NCI-H460 (cell line): Measurements from ENCODE around the gene KLF2. TPM values are rescaled to one million over a fixed set of nuclear protein-coding genes. Genes with fewer than 3 reads are reported as not detected.

Source experiments
- DNase-seq: peaks from one replicate; pipeline ENCODE4 v3.0.0-alpha.2; 2016; ENCODE audit warnings: low read depth; ENCODE audit errors: extremely low read depth
- total RNA-seq: library from RNA; depleted of rRNA; stranded (reverse); fragments of >200 nt; shearing (Covaris generic); gene quantifications from 2 replicates; pipeline ENCODE4 v1.2.3, GENCODE V29; 2014

The KLF2 gene
- total RNA-seq, 1 experiment from 2014 or later = 13.5 TPM

- DNase-seq = no peak
These were observed 17.8 kb upstream of the KLF2 start for GRCh38 chr19:16306728-16307402.

GRCh38 chr19:16308081-16308480, 16.5 kb upstream of the KLF2 start:
- DNase-seq = no peak

GRCh38 chr19:16309643-16310042, 15.0 kb upstream of the KLF2 start:
- DNase-seq = no peak

- DNase-seq = no peak
These were observed 8.7 kb upstream of the KLF2 start for GRCh38 chr19:16315825-16316505.

- DNase-seq = no peak
These were observed 8.1 kb upstream of the KLF2 start for GRCh38 chr19:16316506-16316882.

- DNase-seq = no peak
These were observed 5.1 kb upstream of the KLF2 start for GRCh38 chr19:16319481-16319880.

- DNase-seq = no peak
These were observed 3.6 kb upstream of the KLF2 start for GRCh38 chr19:16320987-16321386.

- DNase-seq = no peak
These were observed 518 bp downstream of the KLF2 start for GRCh38 chr19:16325161-16325527.

GRCh38 chr19:16325641-16326400, 1.2 kb downstream of the KLF2 start:
- no peak for DNase-seq

GRCh38 chr19:16326401-16327168, 2.0 kb downstream of the KLF2 start:
- no peak for DNase-seq

GRCh38 chr19:16327169-16327475, 2.5 kb downstream of the KLF2 start:
- no peak for DNase-seq

- DNase-seq = no peak
These were observed 2.9 kb downstream of the KLF2 start for GRCh38 chr19:16327501-16327900.

GRCh38 chr19:16327911-16328823, 3.5 kb downstream of the KLF2 start:
- no peak for DNase-seq

GRCh38 chr19:16328824-16329482, 4.3 kb downstream of the KLF2 start:
- DNase-seq = no peak

- DNase-seq = peak; percentile 72
These were observed 5.8 kb downstream of the KLF2 start for GRCh38 chr19:16330368-16330801.

- no peak for DNase-seq
These were observed 6.4 kb downstream of the KLF2 start for GRCh38 chr19:16330806-16331690.

GRCh38 chr19:16333001-16333586, 8.5 kb downstream of the KLF2 start:
- DNase-seq = no peak

- no peak for DNase-seq
These were observed 9.8 kb downstream of the KLF2 start for GRCh38 chr19:16334411-16334810.
